OCI-LY3 (cell line): ENCODE data around the gene C2CD2L.

ENCODE experiments used
- H2AFZ ChIP-seq: fragments of 200-600, 300-600 bp; shearing (Covaris generic); 2 replicates; pipeline ENCODE4 v1.6.0; 2014; ENCODE audit warnings: antibody characterized with exemption, low read depth, low read length
- H3K27ac ChIP-seq: fragments of 200-600, 300-600 bp; sonication (generic); 2 replicates; pipeline ENCODE4 v1.5.1; 2014; ENCODE audit warnings: mild to moderate bottlenecking, low read length, moderate library complexity, mixed read lengths
- H3K27me3 ChIP-seq: fragments of 200-600, 300-600 bp; sonication (generic); 2 replicates; pipeline ENCODE4 v1.6.1; 2014; ENCODE audit warnings: low read depth, low read length, mixed read lengths
- H3K36me3 ChIP-seq: fragments of 200-600, 300-600 bp; sonication (generic); replicated peaks from 2 replicates; pipeline ENCODE3; 2014; ENCODE audit warnings: low read depth, low read length, mixed read lengths
- H3K4me1 ChIP-seq: fragments of 300-600, 200-600 bp; sonication (generic); 2 replicates; pipeline ENCODE4 v1.6.1; 2014; ENCODE audit warnings: low read length, mixed read lengths
- H3K4me2 ChIP-seq: fragments of 200-600, 300-600 bp; sonication (generic); 2 replicates; pipeline ENCODE4 v1.6.1; 2014; ENCODE audit warnings: low read length, mixed read lengths
- H3K4me3 ChIP-seq: fragments of 300-600, 200-600 bp; sonication (generic); 2 replicates; pipeline ENCODE4 v1.5.1; 2014; ENCODE audit warnings: antibody characterized with exemption, mild to moderate bottlenecking, low read length, moderate library complexity
- H3K79me2 ChIP-seq: fragments of 300-600, 200-600 bp; shearing (Covaris generic); 2 replicates; pipeline ENCODE4 v1.6.1; 2014; ENCODE audit warnings: mild to moderate bottlenecking, low read length, mixed read lengths
- H3K9ac ChIP-seq: fragments of 300-600, 200-600 bp; shearing (Covaris generic); 2 replicates; pipeline ENCODE4 v1.6.0; 2014; ENCODE audit warnings: mild to moderate bottlenecking, low read length, moderate library complexity
- H3K9me3 ChIP-seq: fragments of 200-600, 300-600 bp; shearing (Covaris generic); 2 replicates; pipeline ENCODE4 v1.6.1; 2014; ENCODE audit warnings: low read length, mixed read lengths; ENCODE audit not compliant: insufficient read depth
- H4K20me1 ChIP-seq: fragments of 200-600, 300-600 bp; sonication (generic); 2 replicates; pipeline ENCODE4 v1.6.1; 2016; ENCODE audit warnings: low read length, mixed read lengths; ENCODE audit not compliant: insufficient read depth
- CTCF ChIP-seq: fragments of 200-600, 300-600 bp; sonication (generic); IDR thresholded peaks from 2 replicates; pipeline ENCODE4 v1.5.1; 2014; ENCODE audit warnings: antibody characterized with exemption, low read length, low read depth
- EZH2phosphoT487 ChIP-seq: fragments of 200-600 bp; shearing (Covaris generic); IDR thresholded peaks from 2 replicates; pipeline ENCODE4 v1.6.1; 2018; ENCODE audit warnings: antibody characterized with exemption, mixed run types, low read depth

Gene C2CD2L

GRCh38 chr11:119091178-119091577 lies 16.0 kb upstream of the C2CD2L start:
- Histone ChIP-seq H3K4me3 (no peak overlapping the region), H3K4me1 (peaks cover 29% of the 10 kb centered on the region), H3K36me3 (peaks cover 39% of the 10 kb centered on the region), H3K9me3 (no peaks in the 10 kb centered on the region), H3K4me2 (no peak overlapping the region), H3K27me3 (no peaks in the 10 kb centered on the region), H3K79me2 (peaks cover 39% of the 10 kb centered on the region), H3K27ac (peak overlapping the region; percentile 15; the same call in 1 of the 2 replicates), H4K20me1 (peaks cover 26% of the 10 kb centered on the region), H2AFZ (no peak overlapping the region), H3K9ac (no peak overlapping the region)
- TF ChIP-seq EZH2phosphoT487 = no peak
- TF ChIP-seq CTCF = no peak

- TF ChIP-seq CTCF = no peak
- no peak for TF ChIP-seq EZH2phosphoT487
- Histone ChIP-seq H3K9me3 (no peaks in the 10 kb centered on the region), H3K36me3 (peaks cover 45% of the 10 kb centered on the region), H3K27me3 (no peaks in the 10 kb centered on the region), H3K4me1 (peaks cover 31% of the 10 kb centered on the region), H3K4me2 (peak overlapping the region; percentile 96), H2AFZ (no peak overlapping the region), H3K79me2 (peaks cover 37% of the 10 kb centered on the region), H3K4me3 (peak overlapping the region; percentile 97), H3K27ac (peak overlapping the region; percentile 73), H4K20me1 (peaks cover 26% of the 10 kb centered on the region), H3K9ac (peak overlapping the region; percentile 92; the same call in 1 of the 2 replicates)
These were observed 14.9 kb upstream of the C2CD2L start for GRCh38 chr11:119091966-119092879.

DNA sequence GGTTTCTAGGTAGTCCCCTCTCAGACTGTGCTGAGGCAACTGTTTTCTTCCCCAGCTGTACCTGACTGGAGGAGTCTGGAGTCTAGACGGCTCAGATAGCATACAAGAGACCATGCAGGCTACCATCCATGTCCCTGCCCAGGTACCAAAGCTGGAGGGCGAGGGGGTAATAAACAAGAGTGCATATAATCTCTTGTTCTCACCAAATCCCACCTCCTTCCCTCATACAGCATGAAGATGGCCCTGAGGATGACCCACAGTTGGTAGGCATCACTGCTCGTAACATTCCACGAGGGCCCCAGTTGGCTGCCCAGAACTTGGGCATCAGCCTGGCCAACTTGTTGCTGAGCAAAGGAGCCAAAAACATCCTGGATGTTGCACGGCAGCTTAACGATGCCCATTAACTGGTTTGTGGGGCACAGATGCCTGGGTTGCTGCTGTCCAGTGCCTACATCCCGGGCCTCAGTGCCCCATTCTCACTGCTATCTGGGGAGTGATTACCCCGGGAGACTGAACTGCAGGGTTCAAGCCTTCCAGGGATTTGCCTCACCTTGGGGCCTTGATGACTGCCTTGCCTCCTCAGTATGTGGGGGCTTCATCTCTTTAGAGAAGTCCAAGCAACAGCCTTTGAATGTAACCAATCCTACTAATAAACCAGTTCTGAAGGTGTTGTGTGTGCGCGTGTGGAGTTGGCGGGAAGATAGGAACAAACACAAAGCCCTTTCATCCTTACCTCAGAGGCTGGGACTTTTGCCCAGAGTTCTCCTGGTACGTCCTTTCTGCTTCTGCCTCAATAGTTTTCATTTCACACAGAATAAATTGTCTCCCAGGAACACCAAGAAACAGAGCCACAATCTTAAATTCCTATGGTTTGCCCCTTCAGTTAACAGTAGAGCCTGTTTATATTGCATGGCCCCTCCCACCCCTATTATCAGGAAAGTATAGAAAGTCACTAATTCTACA lies 14.0 kb upstream of the C2CD2L start:
- H3K79me2 ChIP-seq = peaks cover 37% of the 10 kb centered on the region
- peaks cover 31% of the 10 kb centered on the region for H3K4me1 ChIP-seq
- H2AFZ ChIP-seq = no peak overlapping the region
- H3K36me3 ChIP-seq = peaks cover 54% of the 10 kb centered on the region
- no peaks in the 10 kb centered on the region for H3K27me3 ChIP-seq
- H3K4me2 ChIP-seq = peak overlapping the region; percentile 96
- no peaks in the 10 kb centered on the region for H3K9me3 ChIP-seq
- peak overlapping the region; percentile 73 for H3K27ac ChIP-seq
- H3K4me3 ChIP-seq = peak overlapping the region; percentile 97
- H3K9ac ChIP-seq = peak overlapping the region; percentile 92
- H4K20me1 ChIP-seq = peaks cover 26% of the 10 kb centered on the region
- no peak for TF ChIP-seq CTCF
- no peak for TF ChIP-seq EZH2phosphoT487
